ENCODE data around the gene ZSWIM6.

The ZSWIM6 gene

DNA sequence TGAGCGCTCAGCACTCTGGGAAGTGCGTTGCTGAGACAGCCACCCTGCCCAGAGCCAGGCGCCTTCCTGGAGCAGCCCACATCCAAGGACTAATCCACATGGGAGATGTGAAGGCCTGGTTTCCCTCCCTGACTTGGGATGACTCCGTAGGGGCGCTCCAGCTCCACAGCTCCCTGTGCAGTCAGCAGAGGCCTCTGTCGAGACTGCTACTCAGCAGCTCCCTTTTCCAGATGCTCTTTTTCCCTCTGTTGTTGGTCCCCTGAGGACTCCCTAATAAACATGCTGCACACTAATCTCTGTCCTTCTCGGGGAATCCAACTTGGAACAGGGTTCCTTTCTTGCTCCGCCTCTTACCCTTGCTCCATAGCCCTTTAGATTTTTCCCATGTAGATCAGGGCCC lies 237.3 kb downstream of the ZSWIM6 start:
- H3K4me1 ChIP-seq, result peaks cover 7% of the 10 kb centered on the region
- TF ChIP-seq, protein P1, sequence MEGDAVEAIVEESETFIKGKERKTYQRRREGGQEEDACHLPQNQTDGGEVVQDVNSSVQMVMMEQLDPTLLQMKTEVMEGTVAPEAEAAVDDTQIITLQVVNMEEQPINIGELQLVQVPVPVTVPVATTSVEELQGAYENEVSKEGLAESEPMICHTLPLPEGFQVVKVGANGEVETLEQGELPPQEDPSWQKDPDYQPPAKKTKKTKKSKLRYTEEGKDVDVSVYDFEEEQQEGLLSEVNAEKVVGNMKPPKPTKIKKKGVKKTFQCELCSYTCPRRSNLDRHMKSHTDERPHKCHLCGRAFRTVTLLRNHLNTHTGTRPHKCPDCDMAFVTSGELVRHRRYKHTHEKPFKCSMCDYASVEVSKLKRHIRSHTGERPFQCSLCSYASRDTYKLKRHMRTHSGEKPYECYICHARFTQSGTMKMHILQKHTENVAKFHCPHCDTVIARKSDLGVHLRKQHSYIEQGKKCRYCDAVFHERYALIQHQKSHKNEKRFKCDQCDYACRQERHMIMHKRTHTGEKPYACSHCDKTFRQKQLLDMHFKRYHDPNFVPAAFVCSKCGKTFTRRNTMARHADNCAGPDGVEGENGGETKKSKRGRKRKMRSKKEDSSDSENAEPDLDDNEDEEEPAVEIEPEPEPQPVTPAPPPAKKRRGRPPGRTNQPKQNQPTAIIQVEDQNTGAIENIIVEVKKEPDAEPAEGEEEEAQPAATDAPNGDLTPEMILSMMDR (IDR thresholded peaks at IDR 0.05; ENCODE audit: low read depth, low read length), result peak; percentile 32; the same call in 1 of the 2 replicates
- DNase-seq, result peak; percentile 81
- no peak overlapping the region for H3K4me3 ChIP-seq (ENCODE audit: low read depth, low read length)
- H3K27me3 ChIP-seq, result no peaks in the 10 kb centered on the region
- no peaks in the 10 kb centered on the region for H3K36me3 ChIP-seq
- no peaks in the 10 kb centered on the region for H3K9me3 ChIP-seq

DNA sequence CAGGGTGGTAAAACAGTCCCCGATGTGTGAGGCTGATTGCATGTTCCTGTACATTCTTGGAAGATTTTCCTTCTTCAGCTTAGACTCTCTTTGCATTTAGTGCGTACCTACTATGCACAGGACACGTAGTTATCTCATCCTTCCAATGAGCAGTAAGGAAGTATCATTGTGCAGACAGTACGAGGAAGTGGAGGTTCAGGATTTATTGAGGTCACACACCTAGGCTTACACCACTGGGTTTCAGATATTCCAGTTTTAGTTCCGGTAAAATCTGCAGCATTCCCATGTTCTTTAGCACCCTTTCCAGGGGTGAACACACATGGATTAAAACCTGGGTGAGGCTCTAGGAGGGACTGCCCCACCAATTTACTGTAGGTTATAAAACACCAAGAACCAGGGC lies 238.7 kb downstream of the ZSWIM6 start:
- Histone ChIP-seq H3K4me3 (ENCODE audit: low read depth, low read length) (no peak overlapping the region), H3K36me3 (no peaks in the 10 kb centered on the region), H3K4me1 (peaks cover 14% of the 10 kb centered on the region), H3K9me3 (no peaks in the 10 kb centered on the region), H3K27me3 (no peaks in the 10 kb centered on the region)
- no peak for DNase-seq
- TF ChIP-seq, protein P1 (IDR thresholded peaks at IDR 0.05; ENCODE audit: low read depth, low read length), result no peak

DNA sequence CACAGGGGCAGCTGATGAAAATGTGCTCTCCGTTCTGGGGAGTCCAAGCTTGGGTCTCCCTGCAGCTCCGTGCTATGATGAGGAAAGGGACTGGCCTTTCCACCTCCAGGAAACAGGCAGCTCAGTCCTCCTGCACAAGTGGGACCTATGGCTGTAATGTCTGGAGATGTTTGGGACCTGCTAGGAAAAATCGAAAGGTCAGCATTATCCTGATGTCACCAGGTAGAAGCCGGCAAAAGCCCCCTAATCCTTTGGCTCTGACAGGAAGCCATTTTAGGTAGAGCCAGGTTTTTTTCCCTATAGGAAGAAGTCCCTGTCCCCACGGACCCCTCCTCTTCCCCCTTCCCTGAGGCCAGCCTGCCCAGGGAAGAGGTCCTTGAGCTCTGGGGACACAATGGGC lies 240.9 kb downstream of the ZSWIM6 start:
- peaks cover 14% of the 10 kb centered on the region for H3K4me1 ChIP-seq
- DNase-seq, result no peak
- no peak overlapping the region for H3K4me3 ChIP-seq (ENCODE audit: low read depth, low read length)
- H3K27me3 ChIP-seq, result no peaks in the 10 kb centered on the region
- no peaks in the 10 kb centered on the region for H3K9me3 ChIP-seq
- TF ChIP-seq, protein P1 (IDR thresholded peaks at IDR 0.05; ENCODE audit: low read depth, low read length), result no peak
- H3K36me3 ChIP-seq, result no peaks in the 10 kb centered on the region

DNA sequence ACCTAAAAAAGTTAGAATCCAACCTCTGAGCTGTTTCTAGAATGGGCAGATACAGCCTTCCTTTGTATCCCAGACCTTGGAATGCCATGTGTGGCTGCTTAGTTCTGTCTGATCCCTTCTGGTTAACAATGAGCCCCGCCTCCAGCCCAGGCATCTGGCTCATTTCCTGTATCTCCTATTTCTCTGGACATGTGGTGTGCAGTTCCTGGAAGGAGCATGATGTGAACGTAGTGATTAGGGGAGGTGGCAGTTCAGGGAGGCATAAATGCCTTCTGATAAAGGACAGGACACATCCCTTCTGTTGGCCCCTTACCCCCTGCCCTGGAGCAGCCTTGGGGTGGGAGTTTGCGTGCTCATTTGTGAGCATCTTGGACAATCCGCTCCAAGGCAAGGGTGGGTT lies 243.0 kb downstream of the ZSWIM6 start:
- TF ChIP-seq, protein P1 (IDR thresholded peaks at IDR 0.05; ENCODE audit: low read depth, low read length), result no peak
- peak; percentile 63 for DNase-seq
- Histone ChIP-seq H3K4me1 (peaks cover 7% of the 10 kb centered on the region), H3K27me3 (no peaks in the 10 kb centered on the region), H3K9me3 (no peaks in the 10 kb centered on the region), H3K36me3 (no peaks in the 10 kb centered on the region), H3K4me3 (ENCODE audit: low read depth, low read length) (no peak overlapping the region)

DNA sequence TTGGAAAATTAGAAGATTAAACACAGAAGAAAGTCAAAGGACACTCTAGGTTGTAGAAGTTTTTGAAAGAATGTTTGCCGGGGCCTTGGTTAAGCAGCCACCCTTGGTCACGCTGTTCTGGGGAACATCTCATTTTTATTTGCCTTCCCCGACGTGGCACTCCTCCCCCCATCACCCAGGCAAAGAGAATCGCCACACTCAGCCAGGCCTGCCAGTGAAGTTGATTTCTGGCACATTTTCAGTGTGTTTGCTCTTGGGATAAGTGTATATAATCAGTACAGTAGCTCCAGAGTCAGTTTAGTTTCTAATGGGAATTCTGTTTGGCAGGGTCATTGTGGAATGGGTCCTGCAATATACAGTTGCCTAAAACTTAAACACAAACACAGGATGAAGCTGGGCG lies 243.5 kb downstream of the ZSWIM6 start:
- Histone ChIP-seq H3K4me3 (ENCODE audit: low read depth, low read length) (no peak overlapping the region), H3K27me3 (no peaks in the 10 kb centered on the region), H3K9me3 (no peaks in the 10 kb centered on the region), H3K36me3 (no peaks in the 10 kb centered on the region), H3K4me1 (peaks cover 7% of the 10 kb centered on the region)
- no peak for DNase-seq
- TF ChIP-seq, protein P1 (IDR thresholded peaks at IDR 0.05; ENCODE audit: low read depth, low read length), result no peak

DNA sequence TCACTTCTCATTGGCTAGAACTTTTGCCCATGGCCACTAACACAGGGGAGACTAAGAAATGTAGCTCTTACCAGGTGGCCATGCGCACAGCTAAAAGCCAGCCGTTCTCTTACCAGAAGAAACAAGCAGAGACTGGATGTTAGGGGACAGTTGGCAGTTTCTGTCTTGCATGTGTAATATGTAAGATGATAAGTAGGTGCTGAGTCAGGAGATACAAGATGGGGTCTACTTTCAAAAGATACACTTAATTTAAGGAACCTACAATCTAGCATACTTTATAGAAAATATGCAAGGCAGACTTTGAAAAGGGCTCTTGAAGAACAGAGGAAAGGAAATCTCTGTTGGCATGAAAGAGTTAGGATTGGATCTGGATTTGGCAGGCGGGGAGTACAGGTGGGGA lies 244.5 kb downstream of the ZSWIM6 start:
- peaks cover 7% of the 10 kb centered on the region for H3K4me1 ChIP-seq
- DNase-seq, result no peak

More for the DNA sequence above, 244.5 kb downstream of the ZSWIM6 start:
- Histone ChIP-seq H3K9me3 (no peaks in the 10 kb centered on the region), H3K4me3 (ENCODE audit: low read depth, low read length) (no peak overlapping the region), H3K27me3 (no peaks in the 10 kb centered on the region), H3K36me3 (no peaks in the 10 kb centered on the region)
- TF ChIP-seq, protein P1 (IDR thresholded peaks at IDR 0.05; ENCODE audit: low read depth, low read length), result no peak

Measured in BE2C (cell line).